NK-92 (cell line): ENCODE measurements around the gene ANK3.

ENCODE experiments used
- DNase-seq: peaks from one replicate; lab custom pipeline; 2025; ENCODE audit not compliant: unreplicated experiment; lab: John Stamatoyannopoulos, UW

Gene ANK3

GRCh38 chr10:60348982-60349381 is 40.7 kb downstream of the ANK3 start:
- no peak for DNase-seq

- DNase-seq: no peak
These were observed 42.4 kb downstream of the ANK3 start for GRCh38 chr10:60347270-60347669.

DNA sequence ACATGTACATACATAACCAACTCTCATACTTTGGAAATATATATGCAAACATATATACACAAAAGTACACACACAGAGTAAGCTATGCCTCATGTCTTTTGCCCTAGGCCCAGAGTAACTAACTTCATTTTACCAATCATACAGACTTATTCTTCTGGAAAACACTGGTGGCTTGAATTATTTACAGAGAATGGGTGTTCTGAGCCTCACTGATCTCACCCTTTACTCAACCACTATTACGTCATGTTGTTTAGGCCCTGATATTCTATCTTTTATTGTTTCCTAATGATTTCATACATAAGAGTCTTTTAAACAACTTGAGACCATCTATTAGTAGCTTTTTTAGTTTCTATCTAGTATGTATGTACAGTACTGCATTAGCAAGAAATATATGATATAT is 43.0 kb downstream of the ANK3 start:
- DNase-seq: no peak

DNA sequence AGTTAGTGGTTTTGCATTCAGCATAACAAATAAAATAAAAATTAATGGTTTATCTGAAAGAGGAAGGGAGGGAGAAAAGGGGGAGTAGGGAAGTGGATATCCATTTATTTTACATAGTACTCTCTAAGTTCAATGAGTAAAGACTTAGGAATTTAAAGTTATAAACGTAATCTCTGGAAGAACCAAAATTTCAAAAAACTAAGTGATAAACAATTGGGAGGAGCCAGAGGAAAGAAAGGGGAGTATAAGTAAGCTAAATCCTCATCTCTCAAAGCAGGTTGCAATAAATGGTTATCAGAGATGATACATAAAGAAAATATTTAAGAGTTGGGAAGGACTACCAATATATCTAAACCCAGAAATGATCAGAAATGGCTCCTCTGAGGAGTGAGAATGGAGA is 46.4 kb downstream of the ANK3 start:
- DNase-seq: no peak

DNA sequence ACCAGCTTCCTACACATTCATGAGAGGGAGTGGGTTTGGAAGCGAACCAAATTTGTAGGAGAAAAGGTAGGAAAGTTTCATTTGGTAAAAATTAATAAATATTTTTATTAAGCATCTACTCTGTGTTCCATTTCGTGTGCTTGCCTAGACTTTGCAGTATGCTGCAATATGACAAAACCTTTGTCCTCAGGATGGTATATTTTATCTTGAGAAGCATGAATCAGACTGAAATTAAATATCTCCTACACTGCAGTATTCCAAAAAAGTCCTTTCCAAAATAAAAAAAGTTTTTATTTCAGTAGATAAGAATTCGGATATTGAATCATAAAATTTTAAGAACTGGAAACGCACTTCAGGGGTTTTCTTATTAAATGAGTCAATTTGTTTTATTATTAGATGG is 47.7 kb downstream of the ANK3 start:
- no peak for DNase-seq

DNA sequence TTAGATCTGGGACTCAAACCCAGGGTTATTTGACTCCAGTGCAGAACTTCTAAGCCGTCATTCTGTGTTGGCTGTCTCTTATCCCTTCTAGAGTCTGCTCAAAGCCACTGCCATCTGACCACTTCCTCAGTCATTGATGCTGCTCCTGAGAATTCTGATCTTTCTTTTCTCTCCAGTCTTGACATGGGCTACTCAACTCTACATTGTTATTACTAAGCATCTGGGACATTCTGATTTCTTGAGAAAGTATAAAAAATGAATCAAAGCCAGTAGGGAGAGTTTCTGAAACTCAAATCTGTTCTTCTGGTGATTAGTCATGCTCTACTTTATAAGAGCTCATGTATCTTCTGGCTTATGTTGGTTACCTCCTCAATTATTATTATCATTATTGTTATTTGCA is 48.7 kb downstream of the ANK3 start:
- DNase-seq: no peak

GRCh38 chr10:60339757-60340156 is 49.9 kb downstream of the ANK3 start:
- DNase-seq: no peak

DNA sequence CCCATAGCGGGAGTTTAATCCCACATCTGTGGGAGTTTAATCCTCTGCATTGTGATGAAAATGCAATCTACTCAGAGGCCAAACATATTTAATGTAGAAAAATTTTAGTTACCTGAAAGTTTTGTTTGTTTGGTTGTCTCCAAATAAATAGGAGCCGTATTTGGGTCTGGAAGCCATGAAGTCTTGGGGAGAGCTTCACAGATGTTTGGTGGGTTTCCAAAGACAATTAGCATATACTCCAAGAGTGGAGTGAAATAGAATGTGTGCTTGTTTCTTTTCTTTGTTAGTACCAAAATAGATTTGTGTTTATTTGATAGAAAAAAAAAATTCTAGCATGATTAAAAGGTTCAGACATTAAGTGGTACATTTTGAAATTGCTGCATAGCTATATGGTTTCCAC is 50.9 kb downstream of the ANK3 start:
- no peak for DNase-seq

GRCh38 chr10:60338002-60338564 is 51.6 kb downstream of the ANK3 start:
- no peak for DNase-seq

DNA sequence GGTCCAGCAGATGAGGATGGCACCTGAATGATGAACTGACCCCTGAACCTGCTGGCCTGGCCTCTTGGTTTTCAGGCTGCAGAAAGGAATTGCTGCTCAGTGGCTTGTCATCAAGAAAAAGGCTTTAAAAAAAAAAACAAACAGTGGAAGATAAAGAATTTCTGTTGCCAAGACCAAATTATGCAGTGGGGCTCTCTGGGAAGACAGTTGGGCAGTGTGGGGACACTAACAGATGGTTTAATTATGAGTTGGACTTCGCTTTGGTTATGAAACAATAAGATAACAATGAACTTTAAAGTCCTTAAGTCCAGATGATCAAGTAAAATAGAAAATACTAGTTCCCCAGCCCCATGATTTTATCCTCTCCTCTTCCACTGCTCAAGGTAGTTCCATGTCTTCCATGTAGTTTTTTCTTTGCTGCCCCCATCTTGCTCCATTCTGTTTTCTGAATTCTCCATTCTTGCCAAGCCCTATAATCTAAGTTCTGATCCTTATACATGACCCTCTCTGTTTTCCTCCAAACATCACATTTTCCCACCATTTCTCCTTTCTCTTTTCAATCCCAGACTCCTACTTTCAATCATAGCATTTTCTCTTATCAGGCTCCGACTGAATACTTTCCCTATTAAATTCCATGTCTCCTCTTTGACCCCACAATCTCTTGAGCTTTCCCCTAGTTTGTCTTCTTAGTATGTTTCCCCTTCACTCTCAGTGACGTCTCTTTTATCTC is 52.6 kb downstream of the ANK3 start:
- no peak for DNase-seq

GRCh38 chr10:60335708-60336107 is 54.0 kb downstream of the ANK3 start:
- no peak for DNase-seq

DNA sequence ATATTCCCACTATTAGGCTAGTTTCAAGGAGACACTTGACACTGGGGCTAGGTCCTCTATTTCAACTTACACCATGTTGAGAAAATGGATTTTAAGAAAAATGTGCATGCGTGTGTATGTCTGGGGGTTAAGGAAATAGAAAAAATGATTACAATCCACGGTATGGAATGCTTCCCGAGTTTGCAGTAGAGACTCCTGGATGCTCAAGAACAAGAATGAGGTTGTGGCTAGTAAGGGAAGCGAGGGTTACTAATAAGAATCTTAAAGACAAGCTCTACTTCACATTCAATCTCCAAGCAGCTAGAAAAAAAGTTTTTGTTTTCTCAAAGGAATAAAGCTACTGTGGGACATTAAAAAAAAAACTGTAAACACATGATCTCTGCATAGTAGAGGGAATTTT is 54.7 kb downstream of the ANK3 start:
- no peak for DNase-seq

GRCh38 chr10:60332371-60332770 is 57.3 kb downstream of the ANK3 start:
- no peak for DNase-seq

GRCh38 chr10:60331886-60332285 is 57.8 kb downstream of the ANK3 start:
- DNase-seq: no peak

GRCh38 chr10:60323162-60323561 is 66.5 kb downstream of the ANK3 start:
- no peak for DNase-seq

- DNase-seq: no peak
These were observed 69.0 kb downstream of the ANK3 start for GRCh38 chr10:60320666-60321065.

- no peak for DNase-seq
These were observed 73.6 kb downstream of the ANK3 start for GRCh38 chr10:60316029-60316428.

DNA sequence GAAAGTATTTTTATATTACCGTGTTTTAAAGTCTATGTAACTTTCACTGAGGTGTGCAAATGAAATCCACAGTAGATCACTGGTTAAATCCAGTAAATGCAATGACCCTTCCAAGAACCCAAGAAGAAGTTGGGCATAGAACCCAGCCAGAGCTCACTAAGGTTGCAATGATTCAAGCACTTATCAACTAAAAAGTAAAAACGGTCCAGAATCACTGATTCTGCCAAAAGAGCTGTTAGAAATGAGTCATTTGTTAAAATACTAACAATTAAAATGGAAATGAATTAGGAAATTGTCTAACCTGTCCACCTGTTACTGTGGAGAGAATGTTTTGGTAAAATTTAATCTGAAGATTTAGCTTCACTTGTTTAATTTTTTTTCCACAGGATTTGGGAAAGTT is 74.4 kb downstream of the ANK3 start:
- DNase-seq: no peak

- no peak for DNase-seq
These were observed 75.4 kb downstream of the ANK3 start for GRCh38 chr10:60314069-60314940.

GRCh38 chr10:60313589-60313952 is 76.1 kb downstream of the ANK3 start:
- DNase-seq: no peak

GRCh38 chr10:60312818-60313588 is 76.7 kb downstream of the ANK3 start:
- no peak for DNase-seq
